Gastrocnemius medialis (tissue), 4 donors: Measurements from ENCODE around the gene ANKS1B.

Experiments used
- POLR2A ChIP-seq, 2 donors: fragments of 450-650 bp; IDR thresholded peaks; one replicate each; pipeline ENCODE4 v1.6.1; 2017; ENCODE audit warnings: antibody characterized with exemption in 2 of 2, mild to moderate bottlenecking in 2 of 2, moderate library complexity in 2 of 2
- TF ChIP-seq, protein P1 (sequence below), 5 experiments: fragments of 450-650 bp in 3 of 5; fragments of 200-600 bp in 2 of 5; sonication (generic) in 2 of 5; IDR thresholded peaks in 4 of 5; conservative IDR thresholded peaks in 1 of 5; 1 replicate in 4 of 5; 2 replicates in 1 of 5; pipeline ENCODE4 v1.5.1; 2016 to 2019; ENCODE audit warnings: antibody characterized with exemption in 5 of 5, mild to moderate bottlenecking in 3 of 5, moderate library complexity in 3 of 5

DNA sequence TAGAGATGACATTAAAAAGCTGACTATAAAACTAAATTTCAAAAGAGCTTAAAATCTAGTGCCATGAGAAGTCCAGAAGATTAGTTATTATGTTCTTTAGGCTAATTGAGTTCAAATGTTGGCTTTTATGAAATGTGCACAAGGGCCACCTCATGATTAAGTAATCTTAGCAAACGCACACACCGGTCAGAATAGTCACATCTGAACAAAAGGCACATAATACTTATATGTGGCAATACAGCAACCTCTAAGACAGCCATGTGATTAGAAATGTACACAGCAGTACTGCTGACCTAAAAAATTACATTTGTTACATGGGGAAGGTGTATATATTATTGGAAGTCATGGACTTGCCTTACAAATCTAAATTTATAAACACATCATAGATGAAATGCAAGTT, 681.9 kb downstream of the ANKS1B start:
- TF ChIP-seq, protein P1, sequence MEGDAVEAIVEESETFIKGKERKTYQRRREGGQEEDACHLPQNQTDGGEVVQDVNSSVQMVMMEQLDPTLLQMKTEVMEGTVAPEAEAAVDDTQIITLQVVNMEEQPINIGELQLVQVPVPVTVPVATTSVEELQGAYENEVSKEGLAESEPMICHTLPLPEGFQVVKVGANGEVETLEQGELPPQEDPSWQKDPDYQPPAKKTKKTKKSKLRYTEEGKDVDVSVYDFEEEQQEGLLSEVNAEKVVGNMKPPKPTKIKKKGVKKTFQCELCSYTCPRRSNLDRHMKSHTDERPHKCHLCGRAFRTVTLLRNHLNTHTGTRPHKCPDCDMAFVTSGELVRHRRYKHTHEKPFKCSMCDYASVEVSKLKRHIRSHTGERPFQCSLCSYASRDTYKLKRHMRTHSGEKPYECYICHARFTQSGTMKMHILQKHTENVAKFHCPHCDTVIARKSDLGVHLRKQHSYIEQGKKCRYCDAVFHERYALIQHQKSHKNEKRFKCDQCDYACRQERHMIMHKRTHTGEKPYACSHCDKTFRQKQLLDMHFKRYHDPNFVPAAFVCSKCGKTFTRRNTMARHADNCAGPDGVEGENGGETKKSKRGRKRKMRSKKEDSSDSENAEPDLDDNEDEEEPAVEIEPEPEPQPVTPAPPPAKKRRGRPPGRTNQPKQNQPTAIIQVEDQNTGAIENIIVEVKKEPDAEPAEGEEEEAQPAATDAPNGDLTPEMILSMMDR (IDR thresholded peaks at IDR 0.05 in 4 of 5, conservative IDR thresholded peaks at IDR 0.05 in 1 of 5) = no peak
- no peak for TF ChIP-seq POLR2A (IDR thresholded peaks at IDR 0.05)
